GM12891 (cell line): Measurements from ENCODE around the gene COL5A1.

Source experiments
- DNase-seq: peaks from one replicate; pipeline ENCODE4 v3.0.0; 2011; ENCODE audit warnings: low spot score; ENCODE audit not compliant: insufficient read length
- FAIRE-seq: peaks from 2 replicates; lab custom pipeline; 2011; peaks lifted over from hg19 to GRCh38; lab: Jason Lieb, UNC
- PAX5 ChIP-seq: IDR thresholded peaks from 2 replicates; pipeline ENCODE4 v1.6.1; 2011; ENCODE audit warnings: low read length, moderate library complexity, mild to moderate bottlenecking; ENCODE audit not compliant: insufficient read depth, severe bottlenecking
- POLR2A ChIP-seq: IDR thresholded peaks from 2 replicates; pipeline ENCODE4 v1.6.1; 2011; ENCODE audit warnings: low read depth, low read length, control low read depth
- POLR2AphosphoS5 ChIP-seq: IDR thresholded peaks from 2 replicates; pipeline ENCODE4 v1.6.1; 2011; ENCODE audit warnings: low read depth, low read length, control low read depth
- POU2F2 ChIP-seq: IDR thresholded peaks from 2 replicates; pipeline ENCODE4 v1.6.1; 2011; ENCODE audit warnings: low read depth, mild to moderate bottlenecking, control low read depth, low read length, moderate library complexity
- SPI1 ChIP-seq: IDR thresholded peaks from 2 replicates; pipeline ENCODE4 v1.6.1; 2011; ENCODE audit warnings: low read depth, low read length, control low read depth
- TAF1 ChIP-seq: IDR thresholded peaks from 2 replicates; pipeline ENCODE4 v1.6.1; 2011; ENCODE audit warnings: low read depth, low read length, control low read depth

Gene COL5A1

DNA sequence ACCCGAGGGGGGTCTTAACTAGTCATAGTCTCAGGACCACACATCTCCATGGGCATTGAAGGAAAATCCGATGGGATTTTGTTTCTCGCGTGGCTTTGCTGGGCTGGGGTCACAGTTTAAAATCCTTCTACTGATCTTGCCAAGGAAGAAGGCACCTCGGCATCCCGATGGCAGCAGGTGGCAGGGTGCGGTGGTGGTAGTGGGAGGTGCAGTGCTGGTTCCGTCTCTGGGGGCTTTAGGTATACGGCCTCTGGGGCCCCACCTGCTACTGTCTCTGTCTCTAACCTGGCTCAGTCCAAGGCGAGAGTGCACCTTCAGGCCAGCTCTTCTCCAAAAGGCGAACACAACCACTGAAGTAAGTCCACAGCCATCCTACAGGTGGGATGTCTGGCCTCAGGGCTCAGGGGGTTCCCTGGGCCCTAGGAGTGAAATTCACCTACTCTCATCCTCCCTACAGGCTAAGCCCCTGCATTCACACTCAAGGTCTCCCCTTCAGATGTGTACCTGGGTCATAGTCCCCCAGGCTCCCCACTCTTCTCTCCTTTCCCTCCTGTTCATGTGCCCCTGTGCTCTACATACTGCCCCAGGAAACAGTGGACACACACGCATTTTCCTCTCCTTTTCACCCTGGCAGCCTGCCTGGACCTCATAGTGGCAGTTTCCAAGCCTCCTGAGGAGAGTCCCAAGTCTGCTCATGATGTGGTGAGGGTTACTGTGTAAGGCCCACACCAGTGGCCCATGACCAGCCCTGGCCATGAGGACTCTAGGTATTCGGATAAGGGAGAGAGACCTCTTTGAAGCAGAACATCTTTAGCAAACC lies 238.3 kb downstream of the COL5A1 start:
- FAIRE-seq (no peak), DNase-seq (no peak)
- TF ChIP-seq TAF1 (no peak), POLR2A (no peak), POU2F2 (no peak), SPI1 (no peak), PAX5 (no peak), POLR2AphosphoS5 (no peak)

DNA sequence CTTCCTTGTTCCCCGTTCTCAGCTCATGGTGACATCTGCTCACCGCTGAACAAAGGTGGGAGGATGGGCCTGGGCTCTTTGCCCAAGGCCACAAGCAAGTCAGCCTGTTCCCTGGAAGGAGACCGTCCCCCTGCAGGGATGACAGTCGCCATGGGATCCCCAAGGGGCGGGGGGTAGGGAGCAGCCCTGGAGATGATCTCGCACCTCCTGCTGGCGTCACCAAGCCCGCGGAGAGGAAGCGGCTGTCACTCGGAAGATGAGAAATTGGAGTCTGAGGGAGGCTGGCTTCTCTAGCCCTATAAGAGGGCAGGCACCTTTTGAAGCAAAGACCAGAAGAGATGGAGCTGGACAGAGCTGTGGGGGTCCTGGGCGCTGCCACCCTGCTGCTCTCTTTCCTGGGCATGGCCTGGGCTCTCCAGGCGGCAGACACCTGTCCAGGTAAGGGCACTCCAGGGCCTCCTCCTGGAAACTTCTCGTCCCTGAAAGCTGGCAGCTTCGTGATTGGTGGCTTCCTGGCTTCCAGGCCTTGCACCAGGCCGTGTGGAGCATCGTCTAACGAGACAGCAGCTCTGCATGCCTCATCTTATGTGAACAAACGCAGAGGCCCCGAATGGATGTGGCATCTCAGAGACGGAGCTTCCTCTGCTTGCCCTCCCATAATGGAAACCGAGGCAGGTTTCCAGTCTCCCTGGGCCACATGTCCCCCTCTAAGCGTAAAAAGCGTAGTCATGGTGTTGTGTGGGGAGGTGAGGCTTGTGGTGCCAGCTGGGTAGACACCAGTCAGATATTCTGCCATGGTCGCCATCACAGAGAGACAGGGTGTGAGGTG lies 239.1 kb downstream of the COL5A1 start, which contains the start of gene FCN2:
FCN2 (plus strand) TSS at position 327 of the 829 bp plus-strand sequence; CDS start at position 339, 12 bp downstream.
- TF ChIP-seq PAX5 (no peak), TAF1 (no peak), POLR2AphosphoS5 (no peak), SPI1 (no peak), POU2F2 (no peak), POLR2A (no peak)
- FAIRE-seq: no peak
- DNase-seq: no peak

DNA sequence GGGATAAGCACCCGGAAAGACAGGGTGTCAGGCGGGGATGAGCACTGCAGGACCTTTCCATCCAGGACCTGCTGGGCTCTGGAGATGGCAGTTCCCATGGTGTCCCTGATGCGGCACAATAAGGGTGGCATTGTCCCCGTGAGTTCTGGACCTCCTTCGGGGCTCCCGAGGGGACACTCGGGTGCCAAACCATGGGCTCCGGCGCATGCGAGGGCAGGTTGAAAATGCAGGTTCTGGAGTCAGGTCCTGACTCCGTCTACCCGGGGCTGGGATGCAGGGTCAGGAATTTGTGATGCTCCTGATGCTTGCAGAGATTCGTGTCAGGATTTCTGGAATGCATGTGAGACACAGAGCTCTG lies 239.7 kb downstream of the COL5A1 start:
- TF ChIP-seq POLR2AphosphoS5 (no peak), POU2F2 (no peak), TAF1 (no peak), PAX5 (no peak), POLR2A (no peak), SPI1 (no peak)
- no peak for FAIRE-seq
- DNase-seq: no peak

DNA sequence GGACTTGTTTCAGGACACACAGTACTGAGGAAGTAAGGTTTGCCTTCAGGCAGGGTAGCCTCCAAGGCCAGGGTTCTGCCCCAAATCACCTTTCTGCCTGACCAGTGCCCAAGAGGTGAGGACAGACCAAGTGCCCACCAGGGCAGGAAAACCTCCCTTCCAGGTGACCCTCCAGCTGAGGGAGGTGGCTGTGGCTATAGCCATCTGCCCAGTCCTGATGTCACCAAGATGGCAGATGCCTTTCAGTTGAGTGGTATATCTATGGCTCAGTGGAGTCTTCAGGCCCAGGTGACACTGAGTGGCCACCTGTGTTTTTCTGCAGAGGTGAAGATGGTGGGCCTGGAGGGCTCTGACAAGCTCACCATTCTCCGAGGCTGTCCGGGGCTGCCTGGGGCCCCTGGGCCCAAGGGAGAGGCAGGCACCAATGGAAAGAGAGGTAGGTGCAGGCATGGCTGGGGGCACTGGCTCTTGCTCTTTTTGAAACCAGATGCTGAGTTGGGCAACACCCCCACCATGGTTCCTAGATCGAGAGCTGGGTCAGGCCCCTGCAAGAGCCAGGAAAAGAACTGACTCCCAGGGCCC lies 240.7 kb downstream of the COL5A1 start:
- no peak for DNase-seq
- FAIRE-seq: no peak
- no peak for TF ChIP-seq POLR2A
- TF ChIP-seq SPI1: no peak
- no peak for TF ChIP-seq POU2F2
- no peak for TF ChIP-seq PAX5
- TF ChIP-seq TAF1: no peak
- TF ChIP-seq POLR2AphosphoS5: no peak

DNA sequence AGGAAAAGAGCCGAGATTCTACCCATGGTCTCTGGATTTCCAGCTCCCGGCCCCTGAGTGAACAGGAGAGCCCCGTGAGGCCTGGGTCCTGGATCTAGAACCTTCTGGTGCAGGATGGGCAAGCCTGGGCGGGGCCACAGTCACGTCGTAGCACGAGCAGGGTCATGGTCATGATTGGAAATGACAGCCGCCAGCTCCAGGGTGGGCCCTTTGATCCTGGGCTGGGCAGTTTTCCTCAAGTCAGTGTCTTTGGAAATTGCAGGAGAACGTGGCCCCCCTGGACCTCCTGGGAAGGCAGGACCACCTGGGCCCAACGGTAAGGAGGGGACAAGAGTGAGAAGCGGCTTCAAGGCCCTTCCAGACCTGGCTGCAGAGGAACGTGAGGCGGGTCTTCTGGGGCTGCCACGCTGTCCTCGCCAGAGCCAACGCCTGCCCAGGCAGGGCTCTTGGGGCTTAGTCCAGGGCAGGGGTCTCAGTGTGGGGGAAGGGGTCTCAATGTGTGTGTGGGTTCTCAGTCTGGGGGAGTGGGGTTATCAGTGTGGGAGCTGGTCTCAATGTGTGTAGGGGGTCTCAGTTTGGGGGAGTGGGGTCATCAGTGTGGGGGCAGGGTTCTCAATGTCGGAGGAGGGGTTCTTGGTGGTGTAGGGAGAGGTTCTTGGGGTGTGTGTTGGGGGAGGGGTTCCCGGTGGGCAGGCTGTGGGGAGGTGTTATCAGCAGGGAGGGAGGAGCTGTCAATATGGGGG lies 241.6 kb downstream of the COL5A1 start:
- no peak for TF ChIP-seq SPI1
- DNase-seq: no peak
- FAIRE-seq: no peak

DNA sequence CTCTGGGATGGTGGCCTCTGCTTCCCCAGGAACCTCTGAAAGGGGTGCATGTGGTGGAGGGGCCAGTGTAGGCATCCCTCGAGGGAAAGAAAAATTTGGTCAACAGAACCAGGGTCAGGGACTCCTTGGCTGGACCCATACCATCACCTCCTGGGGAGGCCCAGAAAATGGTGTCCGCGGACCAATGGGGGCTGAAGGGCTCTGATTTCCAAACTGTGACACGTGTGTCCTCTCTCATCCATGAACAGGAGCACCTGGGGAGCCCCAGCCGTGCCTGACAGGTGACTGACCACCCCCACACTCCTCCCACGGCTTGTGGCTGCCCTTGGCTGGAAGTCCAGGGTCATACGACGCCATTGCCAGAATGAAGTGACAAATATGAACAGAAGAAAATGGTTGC lies 242.9 kb downstream of the COL5A1 start:
- no peak for FAIRE-seq
- DNase-seq: no peak
- no peak for TF ChIP-seq PAX5
- TF ChIP-seq POLR2AphosphoS5: no peak
- TF ChIP-seq POU2F2: no peak
- no peak for TF ChIP-seq TAF1
- no peak for TF ChIP-seq SPI1
- TF ChIP-seq POLR2A: no peak

DNA sequence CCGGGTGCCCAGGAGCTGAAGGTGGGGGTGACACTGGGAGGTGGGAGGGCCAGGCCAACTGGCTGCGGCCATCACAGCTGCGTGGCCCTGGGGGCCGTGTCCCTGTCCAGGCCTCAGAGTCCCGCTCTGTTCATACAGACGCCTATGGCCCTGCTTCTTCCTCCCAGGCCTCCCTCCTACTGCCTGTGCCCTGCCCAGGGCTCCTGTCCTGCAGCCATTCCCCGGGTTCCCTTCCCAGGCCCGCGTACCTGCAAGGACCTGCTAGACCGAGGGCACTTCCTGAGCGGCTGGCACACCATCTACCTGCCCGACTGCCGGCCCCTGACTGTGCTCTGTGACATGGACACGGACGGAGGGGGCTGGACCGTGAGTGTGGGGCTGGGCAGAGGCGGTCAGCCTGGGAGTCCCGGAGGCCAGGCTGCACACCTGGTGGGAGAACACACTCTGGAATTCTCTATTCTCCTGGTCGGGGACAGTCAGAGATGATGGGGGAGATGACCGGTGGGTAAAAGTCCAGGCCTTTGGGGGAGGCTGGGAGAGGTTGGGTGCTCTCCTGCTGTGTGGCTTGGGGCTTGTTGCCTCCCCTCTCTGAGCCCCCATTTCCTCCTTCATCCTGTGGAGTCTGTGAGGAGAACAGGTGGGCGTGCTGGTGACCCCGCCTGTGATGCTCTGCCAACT lies 243.5 kb downstream of the COL5A1 start:
- FAIRE-seq: no peak
- TF ChIP-seq POLR2AphosphoS5: no peak
- no peak for TF ChIP-seq PAX5
- no peak for TF ChIP-seq POU2F2

DNA sequence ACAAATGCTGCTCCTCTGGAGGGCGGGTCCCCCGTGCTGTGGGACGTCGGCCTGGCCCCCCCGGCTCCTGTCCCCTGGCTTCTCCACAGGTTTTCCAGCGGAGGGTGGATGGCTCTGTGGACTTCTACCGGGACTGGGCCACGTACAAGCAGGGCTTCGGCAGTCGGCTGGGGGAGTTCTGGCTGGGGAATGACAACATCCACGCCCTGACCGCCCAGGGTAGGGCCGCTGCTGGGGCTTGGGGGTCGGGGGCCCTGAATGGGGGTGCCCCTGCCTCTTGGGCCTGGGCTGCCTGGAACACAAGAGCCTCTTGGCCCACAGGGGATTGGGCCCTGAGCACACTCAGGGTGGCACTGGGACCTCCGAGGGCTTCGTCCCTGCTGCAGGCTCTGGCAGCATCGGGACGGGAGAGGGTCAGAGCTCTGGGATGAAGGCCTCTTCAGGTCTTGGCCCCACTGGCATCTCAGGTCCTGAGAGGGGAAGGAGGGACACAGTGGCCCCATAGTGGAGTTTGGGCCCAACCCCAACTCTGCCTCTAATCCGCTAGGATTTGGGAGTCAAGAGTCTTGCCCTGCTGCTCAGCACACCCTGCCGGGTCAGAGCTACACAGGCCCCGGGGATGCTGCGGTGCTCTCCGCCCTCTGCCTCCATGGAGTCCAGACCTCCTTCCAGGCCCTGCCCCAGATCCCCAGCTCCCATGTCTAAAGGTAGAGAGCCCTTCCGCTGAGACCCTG lies 244.2 kb downstream of the COL5A1 start:
- DNase-seq (no peak), FAIRE-seq (no peak)
- no peak for TF ChIP-seq TAF1
- no peak for TF ChIP-seq PAX5
- no peak for TF ChIP-seq SPI1
- TF ChIP-seq POLR2A: no peak
- TF ChIP-seq POU2F2: no peak
- TF ChIP-seq POLR2AphosphoS5: no peak

More for the DNA sequence above, 243.5 kb downstream of the COL5A1 start:
- DNase-seq: no peak
